Measurements from ENCODE around the gene PROSER3. TPM values are rescaled to one million over a fixed set of nuclear protein-coding genes. Genes with fewer than 3 reads are reported as not detected.

PROSER3 gene
- total and polyA plus RNA-seq, 2 of the 13 experiments (the other 11 are each of a cell fraction or from before 2014, with no cell fraction given) = 5.1 to 5.7 TPM

DNA sequence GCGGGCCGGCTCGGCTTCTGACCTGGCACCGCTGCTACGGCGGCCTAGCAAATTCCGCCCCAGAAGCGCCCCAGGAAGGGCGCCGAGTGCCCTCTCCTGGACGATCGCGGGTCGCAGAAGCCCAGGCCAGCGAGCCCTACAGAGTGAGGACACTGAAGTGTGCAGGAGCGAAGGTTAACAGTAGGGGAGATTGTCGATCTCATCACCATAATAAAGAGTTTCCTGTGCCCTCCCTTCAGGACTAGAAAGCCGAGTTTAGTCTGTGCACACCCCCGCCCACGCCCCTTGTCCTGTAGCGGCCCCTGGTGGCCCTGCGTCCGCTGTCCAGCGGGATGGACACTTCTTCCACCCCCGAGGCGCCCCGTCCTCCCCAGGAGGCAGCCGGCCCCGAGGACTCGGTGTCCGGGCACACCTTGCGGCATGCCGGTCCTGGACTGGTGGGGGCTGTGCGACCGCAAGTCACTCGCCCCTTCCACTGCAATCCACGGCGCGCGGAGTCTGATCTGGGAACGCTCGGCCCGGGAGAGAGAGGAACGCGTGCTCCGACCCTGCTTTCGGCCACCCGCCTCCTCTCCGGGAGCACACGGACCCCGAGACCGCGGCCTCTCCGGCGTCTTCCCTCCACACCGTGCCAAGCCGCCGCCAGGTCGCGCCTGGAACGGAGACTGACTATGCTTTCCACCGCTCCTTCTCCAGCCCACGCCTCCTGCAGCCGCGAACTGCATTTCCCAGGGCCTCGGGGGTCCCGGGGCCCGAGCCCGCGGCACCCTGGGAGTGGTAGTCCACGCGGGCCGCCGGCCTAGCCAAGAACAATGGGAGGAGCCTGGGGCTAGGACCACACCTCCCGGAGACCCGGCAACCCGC is 40.9 kb upstream of the PROSER3 start (continued):
- no peak; the same call in none of the 2 replicates for TF ChIP-seq TARDBP (CRISPR knock-in tag; IDR thresholded peaks at IDR 0.05)
- no peak for TF ChIP-seq AKNA (CRISPR knock-in tag; IDR thresholded peaks at IDR 0.05; ENCODE audit: borderline replicate concordance)
- no peak for TF ChIP-seq SRSF4 (IDR thresholded peaks at IDR 0.05; ENCODE audit: low read depth, low read length, poor library complexity, severe bottlenecking)
- TF ChIP-seq ZNF770 (CRISPR knock-in tag; IDR thresholded peaks at IDR 0.05) = peak; percentile 77; the same call in 1 of the 2 replicates
- TF ChIP-seq ZNF326 (CRISPR knock-in tag; IDR thresholded peaks at IDR 0.05; ENCODE audit: borderline replicate concordance) = no peak
- 0 out of 2 replicates have a peak, but pooled peaks have one; percentile 6 for TF ChIP-seq THYN1 (CRISPR knock-in tag; IDR thresholded peaks at IDR 0.05; ENCODE audit: borderline replicate concordance, low read depth)
- TF ChIP-seq ZGPAT (CRISPR knock-in tag; IDR thresholded peaks at IDR 0.05) = peak; percentile 63
- no peak; the same call in 1 of the 2 replicates for TF ChIP-seq MTA1 (CRISPR knock-in tag; IDR thresholded peaks at IDR 0.05; ENCODE audit: borderline replicate concordance)
- no peak for TF ChIP-seq BATF2 (CRISPR knock-in tag; IDR thresholded peaks at IDR 0.05)
- peak; percentile 56; the same call in 1 of the 2 replicates for TF ChIP-seq ZNF761 (CRISPR knock-in tag; conservative IDR thresholded peaks at IDR 0.05)
- no peak for TF ChIP-seq TCF7L2 (IDR thresholded peaks at IDR 0.05; ENCODE audit: low read depth, low read length)
- no peak; the same call in 1 of the 2 replicates for TF ChIP-seq ZNF589 (CRISPR knock-in tag; conservative IDR thresholded peaks at IDR 0.05)
- TF ChIP-seq, protein P1, sequence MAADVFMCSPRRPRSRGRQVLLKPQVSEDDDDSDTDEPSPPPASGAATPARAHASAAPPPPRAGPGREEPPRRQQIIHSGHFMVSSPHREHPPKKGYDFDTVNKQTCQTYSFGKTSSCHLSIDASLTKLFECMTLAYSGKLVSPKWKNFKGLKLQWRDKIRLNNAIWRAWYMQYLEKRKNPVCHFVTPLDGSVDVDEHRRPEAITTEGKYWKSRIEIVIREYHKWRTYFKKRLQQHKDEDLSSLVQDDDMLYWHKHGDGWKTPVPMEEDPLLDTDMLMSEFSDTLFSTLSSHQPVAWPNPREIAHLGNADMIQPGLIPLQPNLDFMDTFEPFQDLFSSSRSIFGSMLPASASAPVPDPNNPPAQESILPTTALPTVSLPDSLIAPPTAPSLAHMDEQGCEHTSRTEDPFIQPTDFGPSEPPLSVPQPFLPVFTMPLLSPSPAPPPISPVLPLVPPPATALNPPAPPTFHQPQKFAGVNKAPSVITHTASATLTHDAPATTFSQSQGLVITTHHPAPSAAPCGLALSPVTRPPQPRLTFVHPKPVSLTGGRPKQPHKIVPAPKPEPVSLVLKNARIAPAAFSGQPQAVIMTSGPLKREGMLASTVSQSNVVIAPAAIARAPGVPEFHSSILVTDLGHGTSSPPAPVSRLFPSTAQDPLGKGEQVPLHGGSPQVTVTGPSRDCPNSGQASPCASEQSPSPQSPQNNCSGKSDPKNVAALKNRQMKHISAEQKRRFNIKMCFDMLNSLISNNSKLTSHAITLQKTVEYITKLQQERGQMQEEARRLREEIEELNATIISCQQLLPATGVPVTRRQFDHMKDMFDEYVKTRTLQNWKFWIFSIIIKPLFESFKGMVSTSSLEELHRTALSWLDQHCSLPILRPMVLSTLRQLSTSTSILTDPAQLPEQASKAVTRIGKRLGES (CRISPR knock-in tag; IDR thresholded peaks at IDR 0.05; ENCODE audit: borderline replicate concordance) = 0 out of 2 replicates have a peak, but pooled peaks have one; percentile 27

All from HepG2 (cell line).